NB4 (cell line): ENCODE measurements around the gene DGCR8.

Source experiments
- DNase-seq: peaks from one replicate; pipeline ENCODE4 v3.0.0; 2010; ENCODE audit warnings: low read depth
- H3K4me3 ChIP-seq: one replicate; pipeline ENCODE4 v1.5.1; 2011; ENCODE audit warnings: mild to moderate bottlenecking, low read depth, low read length, moderate library complexity
- MYC ChIP-seq: IDR thresholded peaks from 2 replicates; pipeline ENCODE4 v1.6.1; 2011; ENCODE audit warnings: low read depth, low read length
- POLR2A ChIP-seq: IDR thresholded peaks from 2 replicates; pipeline ENCODE4 v1.6.1; 2011; ENCODE audit warnings: mild to moderate bottlenecking; ENCODE audit not compliant: insufficient read length; ENCODE audit errors: extremely low read depth
- TF ChIP-seq, protein P1 (sequence below): IDR thresholded peaks from 2 replicates; pipeline ENCODE4 v1.6.1; 2011; ENCODE audit warnings: low read depth, low read length
- TF ChIP-seq, protein P2 (sequence below): IDR thresholded peaks from one replicate; pipeline ENCODE4 v1.5.1; 2012; ENCODE audit warnings: low read depth, low read length

DGCR8 gene

GRCh38 chr22:20040327-20041200, 39.5 kb upstream of the DGCR8 start:
- DNase-seq, result no peak
- no peak overlapping the region for H3K4me3 ChIP-seq
- no peak for TF ChIP-seq POLR2A
- TF ChIP-seq, protein P1, sequence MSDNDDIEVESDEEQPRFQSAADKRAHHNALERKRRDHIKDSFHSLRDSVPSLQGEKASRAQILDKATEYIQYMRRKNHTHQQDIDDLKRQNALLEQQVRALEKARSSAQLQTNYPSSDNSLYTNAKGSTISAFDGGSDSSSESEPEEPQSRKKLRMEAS, result no peak

- no peak overlapping the region for H3K4me3 ChIP-seq
- TF ChIP-seq, protein P1, result no peak
- TF ChIP-seq, protein P2, sequence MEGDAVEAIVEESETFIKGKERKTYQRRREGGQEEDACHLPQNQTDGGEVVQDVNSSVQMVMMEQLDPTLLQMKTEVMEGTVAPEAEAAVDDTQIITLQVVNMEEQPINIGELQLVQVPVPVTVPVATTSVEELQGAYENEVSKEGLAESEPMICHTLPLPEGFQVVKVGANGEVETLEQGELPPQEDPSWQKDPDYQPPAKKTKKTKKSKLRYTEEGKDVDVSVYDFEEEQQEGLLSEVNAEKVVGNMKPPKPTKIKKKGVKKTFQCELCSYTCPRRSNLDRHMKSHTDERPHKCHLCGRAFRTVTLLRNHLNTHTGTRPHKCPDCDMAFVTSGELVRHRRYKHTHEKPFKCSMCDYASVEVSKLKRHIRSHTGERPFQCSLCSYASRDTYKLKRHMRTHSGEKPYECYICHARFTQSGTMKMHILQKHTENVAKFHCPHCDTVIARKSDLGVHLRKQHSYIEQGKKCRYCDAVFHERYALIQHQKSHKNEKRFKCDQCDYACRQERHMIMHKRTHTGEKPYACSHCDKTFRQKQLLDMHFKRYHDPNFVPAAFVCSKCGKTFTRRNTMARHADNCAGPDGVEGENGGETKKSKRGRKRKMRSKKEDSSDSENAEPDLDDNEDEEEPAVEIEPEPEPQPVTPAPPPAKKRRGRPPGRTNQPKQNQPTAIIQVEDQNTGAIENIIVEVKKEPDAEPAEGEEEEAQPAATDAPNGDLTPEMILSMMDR, result no peak
- TF ChIP-seq POLR2A, result no peak
- no peak for TF ChIP-seq MYC
- no peak for DNase-seq
Observed at GRCh38 chr22:20043057-20043996, 36.7 kb upstream of the DGCR8 start.

- TF ChIP-seq, protein P2, result no peak
- TF ChIP-seq, protein P1, result no peak
- TF ChIP-seq POLR2A (no peak), MYC (no peak)
- no peak overlapping the region for H3K4me3 ChIP-seq
- no peak for DNase-seq
Observed at GRCh38 chr22:20043997-20044342, 36.1 kb upstream of the DGCR8 start.

GRCh38 chr22:20044495-20045151, 35.4 kb upstream of the DGCR8 start:
- no peak overlapping the region for H3K4me3 ChIP-seq
- TF ChIP-seq, protein P2, result no peak
- TF ChIP-seq, protein P1, result no peak
- TF ChIP-seq POLR2A (no peak), MYC (no peak)
- DNase-seq, result no peak

GRCh38 chr22:20046730-20047129, 33.3 kb upstream of the DGCR8 start:
- no peak overlapping the region for H3K4me3 ChIP-seq
- no peak for TF ChIP-seq MYC
- no peak for TF ChIP-seq POLR2A
- TF ChIP-seq, protein P1, result no peak
- TF ChIP-seq, protein P2, result no peak

More at GRCh38 chr22:20046730-20047129, 33.3 kb upstream of the DGCR8 start:
- DNase-seq, result no peak
